ENCODE measurements around the gene POSTN. TPM values are rescaled to one million over a fixed set of nuclear protein-coding genes. Genes with fewer than 3 reads are reported as not detected.

Gene POSTN
- total and polyA plus RNA-seq, 2 of the 8 experiments (the other 6 are each of a cell fraction or from before 2014, with no cell fraction given), result 0.30 to 0.74 TPM

DNA sequence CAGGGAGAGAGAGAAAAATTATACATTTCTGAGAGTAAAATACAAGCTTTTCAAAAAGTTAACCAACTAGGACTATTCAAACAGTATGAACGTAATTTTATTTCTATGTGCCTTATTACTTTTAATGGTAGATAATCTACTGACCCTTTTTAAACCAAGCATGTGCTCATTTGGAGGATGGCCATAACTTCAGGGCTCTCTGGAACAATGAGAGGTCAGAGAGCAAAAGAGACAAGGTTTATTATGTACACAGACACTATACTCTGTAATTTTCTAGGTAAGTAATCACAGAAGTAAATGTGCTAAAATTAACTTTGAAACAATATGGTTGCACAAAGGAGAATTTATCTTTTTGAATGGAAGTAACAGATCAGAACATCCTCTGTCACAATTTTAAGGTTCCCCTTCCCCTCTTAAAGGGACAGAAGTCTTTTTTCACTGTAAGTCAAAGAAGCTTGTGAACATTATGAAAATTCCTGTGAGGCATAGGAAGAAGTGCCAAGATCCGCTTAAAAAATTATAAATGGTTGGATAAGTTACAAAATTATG, 1.0 kb downstream of the POSTN start (continued):
- TF ChIP-seq CTBP2 (IDR thresholded peaks at IDR 0.05; ENCODE audit: borderline replicate concordance, insufficient read depth, insufficient read length, low read length), result no peak

All from H1 (cell line).